ENCODE results near the gene CA6.

- peak; percentile 88 to 89 (median 88) for TF ChIP-seq CTCF (optimal IDR thresholded peaks at IDR 0.05 in 1 of 3, IDR thresholded peaks at IDR 0.05 in 1 of 3, conservative IDR thresholded peaks at IDR 0.05 in 1 of 3; ENCODE audit: extremely low read depth in 1 of 3, insufficient read depth in 2 of 3, low read length in 3 of 3)
- TF ChIP-seq EZH2 (IDR thresholded peaks at IDR 0.05; ENCODE audit: low read length): no peak
Observed at GRCh38 chr1:8987881-8988617, 42.4 kb downstream of the CA6 start.

All from keratinocyte (primary cell).